Stimulated activated CD4-positive, alpha-beta T cell treated with anti-CD3 and anti-CD28 coated beads, Interleukin-4, amount 100 ng/mL, for 48 hours (primary cell): ENCODE data around the gene LRRC8C.
"Not testable (repeated sequence)": the region's sequence is repeated elsewhere in the genome, so short reads cannot be mapped to it uniquely, and the experiment has no call there.

Experiments used
- DNase-seq, 2 donors: peaks; one replicate each; pipeline ENCODE4 v3.0.0-alpha.2; 2020; ENCODE audit warnings: low read depth in 2 of 2

LRRC8C gene

GRCh38 chr1:89632657-89633247 is at the start of gene LRRC8C:
TSS of gene LRRC8C (plus strand) at chr1:89633120. CDS start at chr1:89686474, 53,354 bp downstream.
- peak; percentile 83 to 84 for DNase-seq

GRCh38 chr1:89584211-89584610 is 48.7 kb upstream of the LRRC8C start:
- DNase-seq, result no peak

DNA sequence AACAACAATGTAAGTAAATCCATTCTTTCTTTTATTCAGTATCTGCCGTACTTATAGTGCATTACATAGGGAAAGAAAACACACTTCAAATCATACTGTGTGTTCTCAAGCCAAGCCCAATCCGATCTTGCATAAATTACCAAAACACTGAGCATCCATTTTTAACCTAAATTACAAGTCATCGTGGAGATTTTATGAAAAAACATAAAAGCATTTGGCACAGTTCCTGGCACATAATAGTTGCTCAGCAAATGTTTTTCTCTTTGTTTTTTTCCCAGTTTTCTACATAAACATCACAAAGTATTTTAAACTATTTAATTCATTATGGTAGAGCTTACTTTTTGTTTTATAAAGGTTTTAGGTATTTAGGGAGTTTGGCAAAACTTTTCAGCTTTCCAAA is 48.1 kb upstream of the LRRC8C start:
- DNase-seq, result no peak

DNA sequence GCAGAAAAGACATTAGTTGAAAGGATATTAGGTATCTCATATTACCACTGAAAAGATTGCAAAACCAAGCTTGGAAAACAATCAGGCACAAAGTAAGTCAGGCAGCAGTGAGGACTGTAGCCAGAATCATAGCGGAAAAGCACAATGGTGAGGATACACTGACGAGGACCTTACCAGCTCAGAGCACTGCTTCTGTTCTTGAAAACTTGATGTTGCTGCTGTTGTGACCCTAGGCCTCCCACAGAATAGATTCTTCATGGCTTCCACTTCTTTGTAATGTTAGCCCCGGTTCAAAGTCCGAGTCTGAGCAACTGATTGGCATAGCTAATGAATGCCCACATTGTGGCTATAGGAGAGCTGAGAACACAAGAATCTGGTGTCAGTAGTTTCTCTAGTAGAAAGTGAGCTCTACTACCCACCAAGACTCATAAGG is 45.2 kb upstream of the LRRC8C start:
- DNase-seq, result no peak

GRCh38 chr1:89588480-89588879 is 44.4 kb upstream of the LRRC8C start:
- no peak for DNase-seq

DNA sequence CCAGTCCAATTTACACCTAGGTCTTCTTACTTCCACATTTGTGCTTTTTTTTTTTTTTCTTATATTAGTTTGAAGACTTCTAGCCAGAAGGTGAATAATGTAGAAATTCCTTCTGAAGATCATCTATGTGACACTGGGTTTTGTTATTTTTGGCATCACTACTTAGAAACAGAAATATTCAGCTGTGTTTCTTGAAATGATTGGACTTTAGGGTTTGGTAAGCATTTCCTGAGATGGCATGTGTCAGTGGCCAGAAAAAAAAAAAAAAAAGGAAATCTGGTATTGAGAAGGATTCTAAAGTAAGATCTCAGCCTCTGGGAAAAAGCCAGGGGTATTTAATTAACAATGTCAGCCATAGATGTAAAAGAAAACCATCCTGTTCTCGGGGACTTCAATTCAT is 43.4 kb upstream of the LRRC8C start:
- no peak for DNase-seq

- no peak for DNase-seq
Observed at GRCh38 chr1:89590341-89591080, 42.4 kb upstream of the LRRC8C start.

GRCh38 chr1:89592861-89593302 is 40.0 kb upstream of the LRRC8C start:
- not testable (repeated sequence) for DNase-seq

DNA sequence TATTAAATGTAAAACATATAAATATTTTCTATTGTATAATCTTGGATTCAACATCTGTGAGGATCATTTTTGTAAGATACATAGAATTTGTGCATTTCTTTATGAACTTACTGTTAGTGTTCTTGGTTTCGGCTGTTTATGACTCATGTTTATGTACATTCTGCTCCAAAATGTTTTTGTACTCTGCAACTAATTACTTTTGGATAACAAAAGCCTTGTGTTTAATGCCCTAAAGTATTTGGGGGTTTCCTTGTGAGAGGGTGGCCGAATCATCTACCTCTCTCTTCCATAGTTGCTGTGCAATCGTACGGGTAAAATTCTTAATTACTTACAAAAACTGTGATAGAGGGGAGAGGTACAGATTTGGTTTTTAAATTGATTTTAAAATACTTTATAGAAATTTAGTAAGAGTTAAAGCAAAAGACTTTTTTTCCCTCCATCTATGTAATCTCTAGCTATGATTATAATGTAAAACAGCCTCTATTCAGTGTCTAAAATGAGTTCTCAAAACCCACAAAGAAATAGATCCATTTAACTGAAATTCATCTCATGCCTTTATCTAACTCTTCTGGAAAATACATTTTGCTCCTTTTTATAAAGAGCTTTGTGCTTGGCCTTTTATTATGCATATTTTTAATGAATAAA is 38.7 kb upstream of the LRRC8C start:
- no peak for DNase-seq

- DNase-seq, result no peak
Observed at GRCh38 chr1:89596698-89597097, 36.2 kb upstream of the LRRC8C start.

GRCh38 chr1:89598450-89599331 is 34.2 kb upstream of the LRRC8C start:
- DNase-seq, result no peak

- no peak for DNase-seq
Observed at GRCh38 chr1:89599332-89599630, 33.6 kb upstream of the LRRC8C start.

DNA sequence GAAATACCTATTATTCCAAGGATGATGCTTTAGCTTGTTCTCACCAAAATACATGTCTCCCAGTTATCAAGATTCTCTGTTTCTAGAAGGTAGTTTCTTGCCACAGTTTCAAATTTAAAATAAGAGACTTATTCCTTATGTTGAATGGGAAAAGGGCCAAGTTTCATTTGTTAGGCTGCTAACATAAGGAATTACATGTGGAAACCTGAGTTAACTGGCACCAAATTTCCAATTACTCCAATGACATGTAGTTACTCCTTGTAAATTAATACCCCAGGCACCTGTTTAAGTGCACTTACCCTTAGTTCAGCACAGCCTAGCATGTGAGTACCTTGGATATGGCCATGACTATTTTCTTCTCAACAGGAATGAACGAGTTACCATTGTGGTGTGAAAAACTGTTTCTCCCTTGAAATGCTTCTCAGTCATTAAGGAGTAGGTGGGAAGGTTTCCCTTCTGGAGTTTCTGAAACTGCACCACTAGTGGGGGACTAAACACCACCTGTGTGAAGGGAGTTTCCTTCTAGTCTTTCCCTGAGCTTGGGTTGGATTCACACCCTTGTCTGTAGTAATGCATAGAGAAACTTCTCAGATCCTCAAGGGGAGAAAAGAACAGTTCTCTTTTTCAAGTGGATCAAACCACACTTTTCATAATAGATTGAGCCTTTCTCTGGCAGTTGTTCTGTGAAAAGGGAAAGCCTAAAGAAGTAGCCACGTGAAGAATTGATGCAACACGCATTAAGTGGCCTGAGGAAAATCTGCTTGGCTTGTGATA is 32.3 kb upstream of the LRRC8C start:
- DNase-seq, result no peak

DNA sequence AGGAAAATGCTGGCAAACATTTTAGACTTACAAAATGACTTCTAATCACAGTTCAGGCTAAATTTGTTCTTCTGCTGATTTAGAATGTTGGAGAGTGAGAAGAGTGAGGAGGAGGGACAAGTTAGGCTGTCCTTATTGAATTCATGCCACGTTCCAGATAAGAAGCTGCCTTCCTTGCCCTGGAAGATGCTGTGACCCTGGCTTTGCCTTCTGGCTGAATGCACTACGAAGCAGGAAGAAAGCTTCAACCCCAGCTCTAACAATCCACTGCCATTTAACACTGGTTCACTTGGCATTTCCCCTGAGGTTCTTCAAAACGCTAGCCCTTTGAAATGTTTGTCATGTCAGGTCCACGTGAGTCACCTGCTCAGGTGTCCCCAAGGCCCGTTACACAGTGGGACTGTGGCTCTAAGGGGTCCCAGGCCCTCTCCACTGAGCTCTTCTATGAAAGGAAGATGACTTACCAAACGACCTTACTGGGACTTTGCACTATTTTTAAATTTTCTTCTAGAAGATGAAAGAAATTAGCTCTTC is 30.0 kb upstream of the LRRC8C start:
- no peak for DNase-seq

DNA sequence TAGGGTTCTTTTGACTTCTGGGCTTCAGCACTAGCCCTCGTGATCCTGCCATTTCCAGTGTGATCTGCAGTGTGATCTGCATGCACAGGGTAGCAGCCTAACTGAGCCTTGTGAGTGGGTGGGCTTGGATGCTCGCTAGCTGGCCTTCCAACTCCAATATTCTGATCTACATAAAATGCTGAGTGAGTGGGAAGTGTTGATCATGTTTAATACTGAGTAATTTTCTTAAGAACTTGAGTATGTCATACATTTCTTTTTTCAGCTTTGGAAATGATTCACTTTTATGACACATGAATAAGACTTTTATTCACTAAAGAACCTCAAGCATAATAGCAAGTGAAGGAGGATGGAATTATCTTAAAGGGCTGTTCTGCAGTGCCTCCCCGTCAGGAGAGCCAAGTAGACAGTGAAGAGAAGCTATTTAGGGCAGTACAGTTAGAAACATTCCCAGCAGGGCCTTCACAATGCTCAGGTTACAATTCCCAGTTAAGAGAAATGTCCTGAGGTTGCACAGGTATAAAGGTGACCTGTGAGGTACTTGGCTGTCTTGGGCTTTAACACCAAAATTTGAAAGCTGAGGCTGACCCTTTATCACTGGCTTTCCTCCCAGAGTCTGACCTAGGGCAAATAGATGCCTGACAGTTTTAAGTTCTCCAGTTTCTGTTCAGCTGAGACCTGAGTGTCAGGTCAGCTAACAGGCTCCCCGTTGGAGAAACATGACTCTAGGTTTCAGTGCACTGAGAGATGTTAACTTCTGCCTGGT is 29.1 kb upstream of the LRRC8C start:
- peak; percentile 37 to 55 for DNase-seq

DNA sequence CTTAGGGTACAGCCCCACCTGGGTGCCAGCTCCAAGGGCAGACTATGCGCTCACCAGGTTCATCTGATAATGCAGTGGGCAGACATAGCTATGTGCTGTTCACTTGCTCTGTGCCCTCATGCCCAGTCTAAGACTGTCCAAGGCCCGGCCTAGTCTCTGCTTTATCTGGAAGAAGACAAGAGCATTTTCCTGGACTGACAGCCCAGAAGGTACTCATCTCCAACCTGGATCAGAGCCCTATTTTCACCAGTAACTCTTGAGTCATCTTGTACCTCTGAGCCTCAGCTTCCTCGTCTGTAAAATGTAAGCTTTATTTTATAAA is 28.5 kb upstream of the LRRC8C start:
- no peak for DNase-seq

DNA sequence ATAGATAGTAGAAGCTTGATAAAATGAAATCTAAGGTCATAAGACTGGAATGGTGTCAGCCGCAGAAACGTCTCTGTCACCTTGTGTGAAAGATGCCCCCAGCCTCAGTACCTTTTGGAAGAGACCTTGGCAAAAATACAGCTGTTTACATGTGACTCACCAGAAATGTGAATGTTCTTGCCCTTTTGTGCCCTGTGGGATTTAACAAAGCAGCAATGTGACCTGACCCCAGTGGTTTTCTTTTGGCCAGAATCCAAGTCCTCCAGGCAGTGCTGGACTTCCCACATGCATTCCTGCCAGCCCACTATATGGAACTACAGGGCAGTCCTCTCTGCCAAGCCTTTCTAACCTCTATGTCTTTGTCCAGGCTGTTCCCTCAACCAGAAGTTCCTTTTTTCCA is 27.2 kb upstream of the LRRC8C start:
- no peak for DNase-seq

- DNase-seq, result no peak
Observed at GRCh38 chr1:89606227-89606980, 26.5 kb upstream of the LRRC8C start.

DNA sequence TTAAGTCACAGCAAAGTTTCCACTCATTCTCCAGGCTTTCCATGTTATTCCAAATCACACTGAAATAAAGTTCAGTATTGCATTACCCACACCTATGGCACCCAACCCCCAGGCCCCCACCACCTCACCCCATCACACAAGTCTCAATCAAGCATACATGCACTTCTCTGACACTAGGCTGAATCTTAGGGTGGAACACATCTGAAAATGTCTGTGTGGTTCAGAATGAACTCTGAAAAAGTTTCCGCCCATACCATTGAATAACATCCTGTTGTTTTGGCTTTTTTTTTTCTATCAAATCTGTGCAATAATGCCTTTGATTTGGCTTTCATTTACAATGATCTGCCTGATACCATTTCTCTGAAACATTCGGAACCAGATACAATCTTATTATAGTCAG is 25.8 kb upstream of the LRRC8C start:
- no peak for DNase-seq
